ENCODE results near the gene EIF2B1.

Gene EIF2B1

GRCh38 chr12:123601602-123602489, 31.6 kb downstream of the EIF2B1 start, which contains the start of gene DDX55:
Gene DDX55, plus strand, starts transcription at chr12:123602099. Its CDS starts 50 bp downstream, at chr12:123602149.
- ATAC-seq: peak; percentile 97

More at GRCh38 chr12:123601602-123602489, 31.6 kb downstream of the EIF2B1 start, which contains the start of gene DDX55:
- TF ChIP-seq ZC3H10 (CRISPR knock-in tag; IDR thresholded peaks at IDR 0.05) (no peak), CSDC2 (CRISPR knock-in tag; IDR thresholded peaks at IDR 0.05) (peak; percentile 65; the same call in 1 of the 2 replicates), ZNF8 (CRISPR knock-in tag; IDR thresholded peaks at IDR 0.05) (no peak), TCF4 (CRISPR knock-in tag; IDR thresholded peaks at IDR 0.05; ENCODE audit: borderline replicate concordance) (no peak), PATZ1 (CRISPR knock-in tag; IDR thresholded peaks at IDR 0.05; ENCODE audit: borderline replicate concordance) (no peak), TOX (CRISPR knock-in tag; IDR thresholded peaks at IDR 0.05; ENCODE audit: borderline replicate concordance) (no peak), ISL1 (CRISPR knock-in tag; IDR thresholded peaks at IDR 0.05) (no peak), ESRRG (CRISPR knock-in tag; IDR thresholded peaks at IDR 0.05) (no peak), TSHZ2 (CRISPR knock-in tag; IDR thresholded peaks at IDR 0.05) (0 out of 2 replicates have a peak, but pooled peaks have one; percentile 26), SNAI2 (CRISPR knock-in tag; IDR thresholded peaks at IDR 0.05) (no peak), ZNF565 (CRISPR knock-in tag; conservative IDR thresholded peaks at IDR 0.05; ENCODE audit: low read depth) (no peak), PPARA (CRISPR knock-in tag; IDR thresholded peaks at IDR 0.05; ENCODE audit: borderline replicate concordance) (no peak), OSR1 (CRISPR knock-in tag; IDR thresholded peaks at IDR 0.05) (no peak), ZNF70 (CRISPR knock-in tag; IDR thresholded peaks at IDR 0.05) (no peak), ARNTL (CRISPR knock-in tag; IDR thresholded peaks at IDR 0.05; ENCODE audit: borderline replicate concordance, low read depth) (no peak), CSRNP3 (CRISPR knock-in tag; IDR thresholded peaks at IDR 0.05) (no peak), ZFP3 (CRISPR knock-in tag; IDR thresholded peaks at IDR 0.05) (peak; percentile 59; the same call in 1 of the 2 replicates), GLIS3 (CRISPR knock-in tag; IDR thresholded peaks at IDR 0.05) (no peak), ZFP30 (CRISPR knock-in tag; IDR thresholded peaks at IDR 0.05) (no peak), BACH2 (CRISPR knock-in tag; IDR thresholded peaks at IDR 0.05; ENCODE audit: borderline replicate concordance) (no peak), RARB (CRISPR knock-in tag; IDR thresholded peaks at IDR 0.05) (no peak)
- TF ChIP-seq, protein P1, sequence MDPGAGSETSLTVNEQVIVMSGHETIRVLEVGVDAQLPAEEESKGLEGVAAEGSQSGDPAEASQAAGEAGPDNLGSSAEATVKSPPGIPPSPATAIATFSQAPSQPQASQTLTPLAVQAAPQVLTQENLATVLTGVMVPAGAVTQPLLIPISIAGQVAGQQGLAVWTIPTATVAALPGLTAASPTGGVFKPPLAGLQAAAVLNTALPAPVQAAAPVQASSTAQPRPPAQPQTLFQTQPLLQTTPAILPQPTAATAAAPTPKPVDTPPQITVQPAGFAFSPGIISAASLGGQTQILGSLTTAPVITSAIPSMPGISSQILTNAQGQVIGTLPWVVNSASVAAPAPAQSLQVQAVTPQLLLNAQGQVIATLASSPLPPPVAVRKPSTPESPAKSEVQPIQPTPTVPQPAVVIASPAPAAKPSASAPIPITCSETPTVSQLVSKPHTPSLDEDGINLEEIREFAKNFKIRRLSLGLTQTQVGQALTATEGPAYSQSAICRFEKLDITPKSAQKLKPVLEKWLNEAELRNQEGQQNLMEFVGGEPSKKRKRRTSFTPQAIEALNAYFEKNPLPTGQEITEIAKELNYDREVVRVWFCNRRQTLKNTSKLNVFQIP (CRISPR knock-in tag; IDR thresholded peaks at IDR 0.05; ENCODE audit: borderline replicate concordance, low read depth): peak; percentile 88; the same call in 1 of the 2 replicates
- TF ChIP-seq, protein P2, sequence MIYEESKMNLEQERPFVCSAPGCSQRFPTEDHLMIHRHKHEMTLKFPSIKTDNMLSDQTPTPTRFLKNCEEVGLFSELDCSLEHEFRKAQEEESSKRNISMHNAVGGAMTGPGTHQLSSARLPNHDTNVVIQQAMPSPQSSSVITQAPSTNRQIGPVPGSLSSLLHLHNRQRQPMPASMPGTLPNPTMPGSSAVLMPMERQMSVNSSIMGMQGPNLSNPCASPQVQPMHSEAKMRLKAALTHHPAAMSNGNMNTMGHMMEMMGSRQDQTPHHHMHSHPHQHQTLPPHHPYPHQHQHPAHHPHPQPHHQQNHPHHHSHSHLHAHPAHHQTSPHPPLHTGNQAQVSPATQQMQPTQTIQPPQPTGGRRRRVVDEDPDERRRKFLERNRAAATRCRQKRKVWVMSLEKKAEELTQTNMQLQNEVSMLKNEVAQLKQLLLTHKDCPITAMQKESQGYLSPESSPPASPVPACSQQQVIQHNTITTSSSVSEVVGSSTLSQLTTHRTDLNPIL (CRISPR knock-in tag; IDR thresholded peaks at IDR 0.05; ENCODE audit: low read depth): no peak
